ENCODE results near the gene SIPA1L3.
A peak's percentile ranks its signal among the peaks of the same experiment; 100 is the strongest.

SIPA1L3 gene

DNA sequence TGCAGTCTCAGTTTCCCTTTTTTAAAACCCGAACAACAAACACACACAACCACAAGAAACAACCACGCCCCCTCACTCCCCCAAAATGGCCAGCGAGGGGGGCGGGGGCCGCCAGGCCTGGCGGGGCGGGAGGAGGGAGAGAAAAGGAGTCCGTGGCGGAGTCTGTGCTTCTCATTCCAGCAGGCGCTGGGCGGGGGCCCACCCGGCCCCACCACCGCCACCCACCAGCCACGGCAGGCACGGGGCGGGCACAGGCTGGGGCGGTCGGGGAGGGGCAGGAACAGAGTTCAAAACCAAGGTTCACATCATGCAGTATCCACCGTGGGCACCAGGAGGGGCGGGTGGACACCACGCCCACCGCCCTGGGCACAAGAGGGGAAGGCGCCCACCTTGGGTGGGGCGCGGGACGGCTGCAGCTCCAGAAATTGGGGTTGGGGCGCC, 304.2 kb downstream of the SIPA1L3 start:
- no peak for TF ChIP-seq ZFP3 (CRISPR knock-in tag; IDR thresholded peaks at IDR 0.05)
- TF ChIP-seq GLIS3 (CRISPR knock-in tag; IDR thresholded peaks at IDR 0.05), result no peak
- TF ChIP-seq SNAI2 (CRISPR knock-in tag; IDR thresholded peaks at IDR 0.05), result no peak
- TF ChIP-seq, protein P1, sequence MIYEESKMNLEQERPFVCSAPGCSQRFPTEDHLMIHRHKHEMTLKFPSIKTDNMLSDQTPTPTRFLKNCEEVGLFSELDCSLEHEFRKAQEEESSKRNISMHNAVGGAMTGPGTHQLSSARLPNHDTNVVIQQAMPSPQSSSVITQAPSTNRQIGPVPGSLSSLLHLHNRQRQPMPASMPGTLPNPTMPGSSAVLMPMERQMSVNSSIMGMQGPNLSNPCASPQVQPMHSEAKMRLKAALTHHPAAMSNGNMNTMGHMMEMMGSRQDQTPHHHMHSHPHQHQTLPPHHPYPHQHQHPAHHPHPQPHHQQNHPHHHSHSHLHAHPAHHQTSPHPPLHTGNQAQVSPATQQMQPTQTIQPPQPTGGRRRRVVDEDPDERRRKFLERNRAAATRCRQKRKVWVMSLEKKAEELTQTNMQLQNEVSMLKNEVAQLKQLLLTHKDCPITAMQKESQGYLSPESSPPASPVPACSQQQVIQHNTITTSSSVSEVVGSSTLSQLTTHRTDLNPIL (CRISPR knock-in tag; IDR thresholded peaks at IDR 0.05; ENCODE audit: low read depth), result no peak
- no peak for TF ChIP-seq CSDC2 (CRISPR knock-in tag; IDR thresholded peaks at IDR 0.05)
- TF ChIP-seq ZNF565 (CRISPR knock-in tag; conservative IDR thresholded peaks at IDR 0.05; ENCODE audit: low read depth), result no peak
- TF ChIP-seq, protein P2, sequence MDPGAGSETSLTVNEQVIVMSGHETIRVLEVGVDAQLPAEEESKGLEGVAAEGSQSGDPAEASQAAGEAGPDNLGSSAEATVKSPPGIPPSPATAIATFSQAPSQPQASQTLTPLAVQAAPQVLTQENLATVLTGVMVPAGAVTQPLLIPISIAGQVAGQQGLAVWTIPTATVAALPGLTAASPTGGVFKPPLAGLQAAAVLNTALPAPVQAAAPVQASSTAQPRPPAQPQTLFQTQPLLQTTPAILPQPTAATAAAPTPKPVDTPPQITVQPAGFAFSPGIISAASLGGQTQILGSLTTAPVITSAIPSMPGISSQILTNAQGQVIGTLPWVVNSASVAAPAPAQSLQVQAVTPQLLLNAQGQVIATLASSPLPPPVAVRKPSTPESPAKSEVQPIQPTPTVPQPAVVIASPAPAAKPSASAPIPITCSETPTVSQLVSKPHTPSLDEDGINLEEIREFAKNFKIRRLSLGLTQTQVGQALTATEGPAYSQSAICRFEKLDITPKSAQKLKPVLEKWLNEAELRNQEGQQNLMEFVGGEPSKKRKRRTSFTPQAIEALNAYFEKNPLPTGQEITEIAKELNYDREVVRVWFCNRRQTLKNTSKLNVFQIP (CRISPR knock-in tag; IDR thresholded peaks at IDR 0.05; ENCODE audit: borderline replicate concordance, low read depth), result no peak
- no peak for TF ChIP-seq ESRRG (CRISPR knock-in tag; IDR thresholded peaks at IDR 0.05)
- no peak for TF ChIP-seq BACH2 (CRISPR knock-in tag; IDR thresholded peaks at IDR 0.05; ENCODE audit: borderline replicate concordance)
- no peak for TF ChIP-seq ZNF70 (CRISPR knock-in tag; IDR thresholded peaks at IDR 0.05)
- TF ChIP-seq ZC3H10 (CRISPR knock-in tag; IDR thresholded peaks at IDR 0.05), result no peak
- no peak for TF ChIP-seq TCF4 (CRISPR knock-in tag; IDR thresholded peaks at IDR 0.05; ENCODE audit: borderline replicate concordance)
- TF ChIP-seq, protein P3, sequence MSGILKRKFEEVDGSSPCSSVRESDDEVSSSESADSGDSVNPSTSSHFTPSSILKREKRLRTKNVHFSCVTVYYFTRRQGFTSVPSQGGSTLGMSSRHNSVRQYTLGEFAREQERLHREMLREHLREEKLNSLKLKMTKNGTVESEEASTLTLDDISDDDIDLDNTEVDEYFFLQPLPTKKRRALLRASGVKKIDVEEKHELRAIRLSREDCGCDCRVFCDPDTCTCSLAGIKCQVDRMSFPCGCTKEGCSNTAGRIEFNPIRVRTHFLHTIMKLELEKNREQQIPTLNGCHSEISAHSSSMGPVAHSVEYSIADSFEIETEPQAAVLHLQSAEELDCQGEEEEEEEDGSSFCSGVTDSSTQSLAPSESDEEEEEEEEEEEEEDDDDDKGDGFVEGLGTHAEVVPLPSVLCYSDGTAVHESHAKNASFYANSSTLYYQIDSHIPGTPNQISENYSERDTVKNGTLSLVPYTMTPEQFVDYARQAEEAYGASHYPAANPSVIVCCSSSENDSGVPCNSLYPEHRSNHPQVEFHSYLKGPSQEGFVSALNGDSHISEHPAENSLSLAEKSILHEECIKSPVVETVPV (CRISPR knock-in tag; IDR thresholded peaks at IDR 0.05), result no peak
- TF ChIP-seq ISL1 (CRISPR knock-in tag; IDR thresholded peaks at IDR 0.05), result no peak
- TF ChIP-seq PPARA (CRISPR knock-in tag; IDR thresholded peaks at IDR 0.05; ENCODE audit: borderline replicate concordance), result no peak
- TF ChIP-seq ARNTL (CRISPR knock-in tag; IDR thresholded peaks at IDR 0.05; ENCODE audit: borderline replicate concordance, low read depth), result no peak
- TF ChIP-seq, protein P4, sequence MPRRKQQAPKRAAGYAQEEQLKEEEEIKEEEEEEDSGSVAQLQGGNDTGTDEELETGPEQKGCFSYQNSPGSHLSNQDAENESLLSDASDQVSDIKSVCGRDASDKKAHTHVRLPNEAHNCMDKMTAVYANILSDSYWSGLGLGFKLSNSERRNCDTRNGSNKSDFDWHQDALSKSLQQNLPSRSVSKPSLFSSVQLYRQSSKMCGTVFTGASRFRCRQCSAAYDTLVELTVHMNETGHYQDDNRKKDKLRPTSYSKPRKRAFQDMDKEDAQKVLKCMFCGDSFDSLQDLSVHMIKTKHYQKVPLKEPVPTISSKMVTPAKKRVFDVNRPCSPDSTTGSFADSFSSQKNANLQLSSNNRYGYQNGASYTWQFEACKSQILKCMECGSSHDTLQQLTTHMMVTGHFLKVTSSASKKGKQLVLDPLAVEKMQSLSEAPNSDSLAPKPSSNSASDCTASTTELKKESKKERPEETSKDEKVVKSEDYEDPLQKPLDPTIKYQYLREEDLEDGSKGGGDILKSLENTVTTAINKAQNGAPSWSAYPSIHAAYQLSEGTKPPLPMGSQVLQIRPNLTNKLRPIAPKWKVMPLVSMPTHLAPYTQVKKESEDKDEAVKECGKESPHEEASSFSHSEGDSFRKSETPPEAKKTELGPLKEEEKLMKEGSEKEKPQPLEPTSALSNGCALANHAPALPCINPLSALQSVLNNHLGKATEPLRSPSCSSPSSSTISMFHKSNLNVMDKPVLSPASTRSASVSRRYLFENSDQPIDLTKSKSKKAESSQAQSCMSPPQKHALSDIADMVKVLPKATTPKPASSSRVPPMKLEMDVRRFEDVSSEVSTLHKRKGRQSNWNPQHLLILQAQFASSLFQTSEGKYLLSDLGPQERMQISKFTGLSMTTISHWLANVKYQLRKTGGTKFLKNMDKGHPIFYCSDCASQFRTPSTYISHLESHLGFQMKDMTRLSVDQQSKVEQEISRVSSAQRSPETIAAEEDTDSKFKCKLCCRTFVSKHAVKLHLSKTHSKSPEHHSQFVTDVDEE (CRISPR knock-in tag; IDR thresholded peaks at IDR 0.05), result no peak
- no peak for TF ChIP-seq OSR1 (CRISPR knock-in tag; IDR thresholded peaks at IDR 0.05)
- TF ChIP-seq ZNF8 (CRISPR knock-in tag; IDR thresholded peaks at IDR 0.05), result no peak
- peak; percentile 20; the same call in 2 of the 3 replicates for ATAC-seq

DNA sequence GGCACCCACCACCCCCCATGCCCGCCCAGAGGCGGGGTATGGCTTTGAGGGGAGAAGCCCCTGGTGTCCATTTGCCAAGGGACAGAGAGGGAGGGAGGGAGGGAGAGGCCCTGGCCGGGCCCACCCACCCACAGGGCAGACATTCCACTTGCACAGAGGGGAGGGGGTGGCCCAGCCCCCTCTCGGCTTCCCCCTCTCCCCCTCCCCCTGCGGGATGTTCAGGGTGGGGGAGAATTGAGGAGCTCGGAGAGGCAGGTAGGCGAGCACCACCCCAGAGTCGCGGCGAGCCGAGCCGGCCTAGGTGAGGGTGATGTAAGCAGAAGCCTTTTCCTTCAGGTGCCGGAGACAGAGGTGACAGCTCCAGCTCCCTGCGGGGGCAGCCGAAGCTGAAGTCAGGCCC, 304.8 kb downstream of the SIPA1L3 start:
- TF ChIP-seq ARNTL (CRISPR knock-in tag; IDR thresholded peaks at IDR 0.05; ENCODE audit: borderline replicate concordance, low read depth) (no peak), BACH2 (CRISPR knock-in tag; IDR thresholded peaks at IDR 0.05; ENCODE audit: borderline replicate concordance) (no peak), ISL1 (CRISPR knock-in tag; IDR thresholded peaks at IDR 0.05) (no peak), OSR1 (CRISPR knock-in tag; IDR thresholded peaks at IDR 0.05) (no peak), ZFP3 (CRISPR knock-in tag; IDR thresholded peaks at IDR 0.05) (no peak), GLIS3 (CRISPR knock-in tag; IDR thresholded peaks at IDR 0.05) (no peak), ZNF565 (CRISPR knock-in tag; conservative IDR thresholded peaks at IDR 0.05; ENCODE audit: low read depth) (no peak), ZNF70 (CRISPR knock-in tag; IDR thresholded peaks at IDR 0.05) (no peak)
- TF ChIP-seq, protein P4 (CRISPR knock-in tag; IDR thresholded peaks at IDR 0.05), result no peak
- TF ChIP-seq, protein P1 (CRISPR knock-in tag; IDR thresholded peaks at IDR 0.05; ENCODE audit: low read depth), result no peak
- no peak for ATAC-seq
